GM18868 (cell line): ENCODE measurements around the gene PTPN20.

ENCODE experiments used
- ATAC-seq: cut with Tn5 transposase; IDR thresholded peaks from one replicate; pipeline ENCODE4 v1.9.1; 2021; ENCODE audit warnings: mild to moderate bottlenecking, moderate library complexity; ENCODE audit not compliant: unreplicated experiment

Gene PTPN20

DNA sequence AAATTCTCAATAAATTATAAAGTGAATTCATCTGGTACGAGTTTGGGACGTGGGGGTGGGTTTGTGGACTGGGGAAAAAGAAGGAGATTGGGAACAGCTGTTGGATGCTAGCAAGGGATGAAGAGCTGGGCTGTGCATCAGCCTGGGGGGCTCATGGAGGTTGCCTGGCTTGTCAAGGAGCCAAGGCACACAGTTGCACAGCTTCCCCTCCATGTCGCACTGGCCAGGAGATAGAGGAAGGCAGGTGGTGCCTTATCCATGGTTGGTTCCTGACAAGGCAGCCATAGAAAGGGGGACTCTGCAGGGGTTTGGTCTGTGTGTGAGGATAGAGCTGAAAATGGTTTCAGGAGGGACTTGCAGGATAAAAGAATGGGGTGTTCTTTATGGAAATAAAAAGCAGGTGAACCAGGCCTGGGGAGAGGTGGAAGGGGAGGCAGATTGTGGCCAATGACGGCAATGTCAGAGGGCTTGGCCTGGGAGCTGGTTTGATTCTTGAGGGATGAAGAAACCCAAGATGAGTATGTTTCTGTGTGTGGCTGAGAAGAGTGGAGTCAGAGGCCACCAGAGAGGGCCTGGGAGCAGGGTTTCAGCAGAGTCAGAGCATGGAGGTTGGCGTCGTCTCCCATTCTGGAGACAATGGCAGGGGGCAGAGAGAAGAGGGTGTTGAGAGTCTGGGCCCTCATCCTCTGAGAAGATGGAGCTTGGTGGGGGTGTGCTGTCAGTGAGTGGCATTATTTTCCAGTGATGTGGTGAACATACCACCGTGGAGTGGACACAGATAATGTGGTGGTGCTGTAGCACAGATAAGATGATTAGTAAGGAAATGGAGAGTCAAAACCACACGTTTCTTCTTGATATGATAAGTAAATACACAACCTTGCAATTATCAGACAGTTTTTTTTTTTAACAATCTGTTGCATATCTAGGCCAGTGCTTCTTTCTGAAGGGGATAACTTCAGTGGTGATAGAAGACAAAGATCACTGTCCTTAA is 108.2 kb downstream of the PTPN20 start:
- no peak for ATAC-seq

DNA sequence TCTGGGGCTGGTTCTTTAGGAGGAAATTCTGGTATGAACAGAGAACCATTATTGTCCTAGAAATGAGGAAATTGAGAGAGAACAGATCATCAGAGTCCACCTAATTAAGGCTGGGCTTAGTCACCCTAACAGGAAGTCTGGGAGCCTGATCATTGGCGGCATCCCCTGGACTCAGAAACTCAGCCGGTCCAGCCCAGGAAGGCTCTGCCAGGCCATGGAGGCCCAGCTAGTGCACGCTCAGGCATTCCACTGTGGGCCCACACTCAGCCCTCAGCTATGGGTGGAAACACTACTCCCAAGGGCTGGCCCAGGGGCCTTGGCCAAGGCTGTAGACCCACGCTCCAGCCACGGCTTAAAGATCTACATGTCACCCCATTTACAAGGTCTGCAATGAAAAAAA is 109.2 kb downstream of the PTPN20 start:
- ATAC-seq, result no peak

DNA sequence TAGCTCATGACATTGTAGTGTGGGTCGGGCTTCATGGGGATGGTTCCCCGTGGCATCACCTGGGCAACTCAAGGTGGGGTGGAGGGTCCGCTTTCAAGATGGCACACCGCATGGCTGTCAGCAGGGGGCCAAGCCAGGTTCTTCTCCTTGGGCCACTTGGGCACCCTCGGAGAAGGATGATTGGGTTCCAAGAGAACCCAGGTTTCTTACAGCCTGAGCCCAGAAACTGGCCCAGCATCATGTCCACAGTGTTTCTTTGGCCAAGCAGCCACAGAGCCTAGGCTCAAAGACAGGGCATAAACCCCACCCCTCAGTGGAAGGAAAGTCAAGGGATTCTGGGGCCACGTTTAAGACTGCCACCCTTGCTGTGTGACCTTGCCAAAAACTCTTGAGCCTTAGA is 110.6 kb downstream of the PTPN20 start:
- ATAC-seq, result no peak

DNA sequence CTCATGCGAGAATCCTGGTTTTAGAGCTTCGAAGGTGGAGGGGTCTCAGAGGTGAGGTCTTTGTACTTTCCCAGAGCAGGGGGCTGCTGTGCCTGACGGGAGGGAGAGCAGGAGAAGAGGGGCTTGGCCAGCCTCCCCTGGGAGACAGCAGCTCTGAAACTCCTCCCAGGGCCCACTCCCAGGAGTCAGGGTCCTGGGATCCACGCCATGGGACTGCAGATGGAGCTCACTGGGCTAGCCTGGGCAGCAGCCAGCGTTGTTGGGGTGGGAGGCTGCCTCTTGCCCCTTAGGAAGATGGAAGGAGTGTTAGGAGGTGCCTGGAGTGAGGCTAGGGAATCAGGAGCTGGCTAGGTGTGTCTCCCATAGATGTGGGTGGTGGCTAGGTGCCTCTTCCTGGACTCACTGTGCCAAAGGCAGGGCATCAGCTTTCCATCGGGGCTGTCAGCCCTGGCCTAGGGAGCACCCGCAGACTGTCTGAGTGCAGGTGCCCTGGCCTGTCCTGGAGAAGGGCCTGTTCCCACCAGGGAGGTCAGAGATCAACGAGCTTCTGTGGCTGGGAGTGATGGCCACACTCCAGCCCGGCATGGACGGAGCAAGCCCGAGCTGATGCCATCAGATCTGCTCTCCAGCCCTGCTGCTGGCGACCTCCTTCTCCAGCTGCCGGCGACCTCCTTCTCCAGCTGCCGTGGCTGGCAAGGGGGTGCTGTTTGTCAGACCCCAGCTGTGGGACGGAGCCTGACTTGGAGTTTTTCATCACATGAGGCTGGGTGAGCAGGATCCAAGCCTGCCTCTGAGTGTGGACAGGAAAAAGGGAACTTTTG is 111.3 kb downstream of the PTPN20 start:
- no peak for ATAC-seq

DNA sequence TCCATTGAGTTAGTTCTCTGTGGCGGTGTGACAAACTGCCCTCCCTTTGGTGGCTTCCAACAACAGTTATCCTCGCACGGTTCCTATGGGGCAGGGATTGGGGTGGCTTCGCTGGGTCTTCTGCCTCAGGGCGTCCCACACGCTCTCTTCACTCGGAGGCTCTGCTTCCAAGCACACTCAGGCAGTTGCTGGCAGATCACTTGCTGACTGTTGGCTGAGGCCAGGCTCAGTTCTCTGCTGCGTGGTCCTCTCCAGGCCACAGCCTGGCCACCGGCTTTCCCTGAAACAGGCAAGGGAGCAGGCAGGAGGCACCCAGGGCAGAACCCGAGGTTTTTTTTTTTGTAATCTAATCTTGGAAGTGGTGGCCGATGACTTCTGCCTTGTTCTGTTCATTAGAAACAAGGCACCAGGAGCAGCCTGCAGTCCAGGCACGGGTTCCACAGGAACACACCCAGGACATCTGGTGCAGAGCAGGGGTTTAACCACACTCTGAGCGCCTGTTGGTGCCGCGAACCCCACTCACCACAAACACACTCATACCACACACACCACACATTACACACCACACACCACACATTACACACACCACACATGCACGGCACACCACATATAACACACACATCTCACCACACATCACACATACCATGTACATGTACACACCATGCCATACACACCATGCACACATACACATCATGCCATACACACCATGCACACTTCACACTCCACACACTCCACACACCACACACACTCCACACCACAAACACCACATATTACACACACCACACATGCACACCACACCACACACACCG is 112.2 kb downstream of the PTPN20 start:
- no peak for ATAC-seq

DNA sequence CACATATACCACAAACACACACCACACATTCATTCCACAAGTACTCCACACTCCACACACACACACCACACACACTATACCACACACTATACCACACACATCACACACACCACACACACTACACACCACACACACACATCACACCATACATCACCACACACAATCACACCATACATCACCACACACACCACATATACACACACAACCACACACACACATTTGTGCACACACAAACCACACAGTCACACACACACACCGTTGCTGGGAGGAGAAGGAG is 112.8 kb downstream of the PTPN20 start:
- ATAC-seq, result no peak

DNA sequence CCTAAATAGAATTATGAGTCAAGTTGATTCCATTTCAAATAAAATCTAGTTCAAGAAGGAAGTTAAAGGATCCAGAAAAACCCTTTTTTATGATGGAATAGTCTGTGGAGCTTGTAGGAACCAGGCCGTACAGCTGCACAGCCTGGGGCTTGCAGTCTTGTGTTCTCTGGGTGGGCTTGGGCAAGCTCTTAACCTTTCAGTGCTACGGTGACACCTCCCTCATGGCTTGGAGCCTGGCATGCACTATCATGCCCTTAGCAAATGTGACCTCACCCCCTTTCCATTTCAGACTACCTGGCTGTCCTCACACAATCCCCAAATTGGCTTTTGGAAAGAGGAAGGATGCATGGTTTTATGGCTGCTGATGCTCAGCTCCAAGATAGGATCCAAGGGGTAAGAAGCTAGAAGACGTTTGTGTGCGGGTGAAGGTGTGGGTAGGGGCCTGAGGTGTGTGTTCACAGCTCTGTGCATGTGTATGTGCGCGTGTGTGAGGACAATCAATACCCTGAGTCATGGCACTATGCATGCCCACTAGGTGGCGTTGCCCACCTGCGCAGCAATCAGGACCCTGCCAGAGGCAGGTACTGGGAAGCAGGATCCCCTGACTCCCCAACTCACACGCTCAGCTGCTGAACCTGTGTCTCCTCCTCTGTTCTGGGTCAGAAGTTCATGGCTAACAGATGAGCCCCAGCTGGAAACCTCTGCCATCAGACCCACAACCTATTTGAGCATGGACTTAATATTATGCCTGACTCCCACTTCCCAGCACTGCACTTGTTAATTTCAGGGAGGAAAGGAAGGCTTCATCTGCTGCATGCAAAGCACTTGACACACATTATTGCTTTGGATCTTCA is 113.4 kb downstream of the PTPN20 start:
- ATAC-seq, result peak; percentile 84

DNA sequence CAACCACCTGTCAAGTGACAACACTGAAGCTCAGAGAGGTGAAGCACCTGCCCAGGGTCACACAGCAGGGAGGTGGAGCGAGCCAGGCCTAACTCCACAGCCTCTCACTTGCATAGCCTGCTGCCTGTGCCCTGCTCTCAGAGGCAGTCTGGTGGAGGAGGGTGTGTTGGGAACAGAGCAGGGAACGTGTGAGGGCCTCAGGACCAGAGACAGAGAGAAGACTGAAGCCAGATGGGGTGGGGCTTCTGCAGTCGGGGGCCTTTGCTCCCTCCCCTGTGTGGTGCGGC is 114.0 kb downstream of the PTPN20 start:
- ATAC-seq, result no peak

DNA sequence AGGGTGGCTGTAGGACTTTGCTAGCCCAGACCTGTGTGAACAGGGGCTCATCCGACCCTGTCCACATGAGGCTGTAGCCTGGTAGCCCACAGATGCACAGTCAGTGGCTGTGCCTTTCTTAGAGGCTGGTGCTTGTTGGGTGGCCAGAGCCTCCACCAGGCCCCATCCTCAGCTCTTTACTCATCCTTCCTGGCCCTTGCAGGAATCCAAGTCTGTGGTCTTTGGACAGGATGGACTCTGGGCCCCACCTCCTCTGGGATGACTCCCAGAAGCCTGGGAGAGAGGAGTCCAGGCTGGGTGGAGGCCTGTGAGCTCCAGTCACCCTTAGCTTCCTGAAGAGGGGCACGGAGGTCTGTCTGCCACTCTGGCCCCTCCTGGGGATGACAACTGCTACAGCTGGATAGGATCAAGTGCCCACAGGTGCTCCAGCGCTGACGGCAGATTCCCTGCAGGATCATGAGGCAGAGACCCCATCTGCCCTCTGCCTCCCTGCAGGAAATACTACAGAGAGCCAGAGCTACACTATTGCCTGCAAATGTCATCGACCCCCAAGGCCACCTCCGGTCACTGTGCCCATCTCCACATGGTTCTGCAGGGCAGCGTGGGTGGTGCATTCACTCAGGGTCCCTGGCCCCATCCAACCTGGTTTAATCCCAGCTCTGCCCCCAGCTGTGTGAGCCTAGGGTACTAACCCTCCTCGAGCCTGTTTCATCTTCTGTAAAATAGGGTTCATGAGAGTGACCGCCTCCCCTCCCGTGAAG is 114.5 kb downstream of the PTPN20 start:
- no peak for ATAC-seq

DNA sequence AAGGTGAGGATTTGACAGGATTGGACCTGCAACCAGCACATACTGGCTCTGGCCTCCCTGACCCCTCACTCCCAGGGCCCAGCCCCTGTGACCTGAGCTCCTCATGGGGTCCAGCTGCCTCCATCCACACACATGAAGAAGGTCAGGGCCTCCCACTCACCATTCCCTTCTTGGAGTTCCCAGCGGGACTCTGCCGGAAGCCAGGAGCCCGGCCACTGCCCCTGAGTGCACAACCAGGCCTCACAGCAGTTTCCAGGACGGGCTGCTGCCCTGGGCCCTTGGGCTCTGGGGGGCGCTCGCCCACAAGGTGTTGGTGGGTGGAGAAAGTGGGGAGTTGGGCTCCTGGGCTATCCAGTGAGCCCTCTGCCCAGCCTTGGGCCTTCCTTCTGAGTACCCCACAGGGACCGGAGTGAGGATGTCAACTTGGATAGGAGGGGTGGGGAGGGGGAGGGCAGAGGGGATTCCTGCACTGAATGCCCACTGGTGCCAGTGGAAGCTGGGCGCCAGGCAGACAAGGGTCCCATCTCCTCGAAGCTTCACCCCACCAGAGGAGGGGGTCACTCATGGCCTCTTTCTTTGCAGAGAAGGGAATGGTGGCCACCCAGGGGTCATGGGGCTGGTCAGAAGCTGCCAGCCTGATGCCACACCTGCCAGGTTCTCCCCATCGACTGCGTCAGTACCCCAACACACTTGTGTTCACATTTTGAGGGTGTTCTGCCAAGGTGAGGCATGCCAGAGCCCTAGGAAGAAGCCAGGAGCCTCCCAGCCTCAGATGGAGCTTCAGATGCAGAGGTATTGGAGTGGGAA is 115.3 kb downstream of the PTPN20 start:
- no peak for ATAC-seq

DNA sequence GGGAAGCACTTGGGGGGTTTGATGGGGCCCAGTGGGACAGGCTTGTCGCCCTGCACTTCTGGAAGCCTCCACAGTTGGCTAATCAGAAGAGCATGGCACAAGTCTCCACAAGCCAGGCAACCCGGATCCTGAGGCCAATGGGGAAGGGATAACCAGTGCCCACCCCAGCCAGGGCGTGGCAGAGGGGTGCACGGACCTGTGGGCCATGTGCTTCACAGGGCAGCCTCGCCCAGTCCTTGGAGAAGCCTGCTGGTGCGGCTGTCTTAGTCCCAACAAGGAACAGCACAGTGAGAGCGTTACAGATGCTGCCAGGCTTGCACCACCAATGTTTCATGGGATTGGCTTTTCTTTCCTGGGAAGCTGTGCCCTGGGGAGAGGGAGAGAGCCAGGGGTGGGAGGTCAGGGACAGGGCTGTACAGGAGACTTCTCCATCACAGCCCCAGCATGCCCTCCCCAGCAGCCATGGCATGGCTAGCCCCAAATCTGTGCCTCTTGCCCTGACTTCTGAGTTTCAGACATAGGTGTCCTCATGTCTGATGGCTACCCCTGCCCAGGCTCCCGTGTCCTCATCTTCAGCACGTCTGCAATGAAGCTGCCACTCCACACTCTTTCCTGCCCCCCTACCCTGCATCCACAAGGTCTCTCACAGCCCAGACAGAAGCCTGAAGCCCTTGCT is 116.0 kb downstream of the PTPN20 start:
- no peak for ATAC-seq

DNA sequence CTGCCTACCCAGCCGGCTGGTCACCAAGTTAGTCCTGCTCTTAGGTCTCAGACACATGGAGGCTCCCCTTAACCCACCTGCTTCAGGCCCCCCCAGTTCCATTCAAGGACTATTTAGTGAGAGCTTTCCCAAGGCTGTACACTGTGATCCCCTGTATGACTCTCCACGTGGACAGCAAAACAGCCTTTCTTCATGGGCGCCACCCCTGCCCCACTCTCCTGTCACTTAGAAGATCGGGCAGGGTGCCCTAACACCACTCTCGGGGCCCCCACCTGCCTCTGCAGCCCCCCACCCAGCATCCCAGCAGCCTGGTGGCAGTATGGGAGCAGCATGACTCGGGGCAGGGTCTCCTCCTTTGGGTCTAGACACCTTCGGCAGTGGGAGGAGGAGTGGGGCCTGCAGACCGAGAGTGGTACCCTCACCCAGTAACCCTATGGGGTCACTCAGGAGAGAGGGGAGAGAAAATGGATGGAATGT is 116.6 kb downstream of the PTPN20 start:
- ATAC-seq, result no peak

DNA sequence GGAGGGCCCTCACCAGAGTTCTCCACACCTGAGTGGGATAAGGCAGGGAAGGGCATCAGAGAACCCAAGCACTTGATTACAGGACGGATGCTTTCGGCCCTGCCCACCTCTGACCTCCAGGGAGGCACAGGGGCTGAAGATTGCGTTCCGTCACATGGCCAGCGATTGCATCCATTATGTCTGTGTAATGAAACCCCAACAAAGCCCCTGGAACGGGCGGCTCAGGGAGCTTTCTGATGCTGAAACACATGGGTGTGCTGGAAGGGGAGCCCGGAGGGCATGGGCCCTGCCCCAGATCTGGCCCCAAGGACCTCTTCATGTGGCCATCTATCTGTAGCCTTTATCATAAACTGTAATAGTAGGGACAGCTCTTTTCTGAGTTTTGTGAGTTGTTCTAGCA is 117.2 kb downstream of the PTPN20 start:
- no peak for ATAC-seq

DNA sequence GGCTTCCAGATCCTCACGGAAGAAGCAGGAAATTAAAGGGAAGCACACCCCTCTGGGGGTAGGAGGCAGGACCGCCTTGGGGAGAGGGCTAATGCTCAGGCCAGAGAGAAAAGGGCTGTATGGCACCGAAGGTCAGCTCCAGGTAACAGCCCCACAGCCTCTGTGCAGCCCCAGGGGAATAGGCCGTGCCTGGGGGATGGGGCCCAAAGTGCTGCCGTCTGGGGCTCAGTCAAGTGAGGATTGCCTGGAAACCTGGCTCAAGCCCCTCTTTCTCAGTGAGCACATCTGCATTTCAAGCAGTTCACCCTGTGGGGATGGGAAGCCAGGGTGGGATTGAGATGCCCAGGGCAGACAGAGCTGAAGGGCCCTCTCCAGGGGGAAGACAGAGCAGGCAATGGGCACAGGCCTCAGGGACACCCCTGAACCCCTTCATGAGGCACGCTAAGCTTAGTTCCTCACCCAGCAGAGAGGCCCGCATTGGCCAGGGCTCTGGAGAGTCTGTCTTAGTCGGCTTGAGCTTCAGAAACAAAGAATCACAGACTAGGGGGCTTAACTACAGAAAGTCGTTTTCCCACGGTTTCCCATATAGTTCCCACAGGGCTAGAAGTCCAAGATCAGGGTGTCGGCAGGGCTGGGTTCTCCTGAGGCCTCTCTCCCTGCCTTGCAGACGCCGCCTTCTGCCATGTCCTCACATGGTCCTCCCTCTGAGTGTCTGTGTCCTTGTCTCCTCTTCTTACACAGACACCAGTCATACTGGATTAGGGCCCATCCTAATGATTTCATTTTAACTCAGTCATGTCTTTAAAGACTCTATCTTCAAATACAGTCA is 118.2 kb downstream of the PTPN20 start:
- ATAC-seq, result no peak

DNA sequence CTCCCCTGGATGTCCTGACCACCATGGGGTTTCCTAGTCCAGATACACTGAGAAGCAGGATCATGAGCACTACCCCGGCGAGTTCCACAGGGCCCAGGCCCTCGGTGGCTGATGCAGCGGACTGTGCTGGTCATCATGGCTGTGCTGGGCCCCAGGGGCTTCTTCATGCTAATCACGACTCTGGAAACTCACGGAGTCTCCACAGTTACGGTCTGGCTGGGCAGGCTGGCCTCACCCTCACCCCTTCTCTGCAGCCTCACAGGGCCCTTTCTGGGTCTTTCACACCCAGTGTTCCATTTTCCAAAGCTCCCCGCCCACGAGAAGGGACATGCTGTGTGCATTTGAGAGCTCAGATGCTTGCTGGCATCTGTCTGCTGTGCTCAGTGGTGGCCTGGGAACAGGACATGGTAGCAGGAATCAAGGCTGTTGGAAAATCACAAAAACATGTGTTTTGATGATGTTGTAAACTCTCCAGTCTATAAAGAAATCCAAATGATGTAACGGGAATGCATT is 119.0 kb downstream of the PTPN20 start:
- no peak for ATAC-seq

DNA sequence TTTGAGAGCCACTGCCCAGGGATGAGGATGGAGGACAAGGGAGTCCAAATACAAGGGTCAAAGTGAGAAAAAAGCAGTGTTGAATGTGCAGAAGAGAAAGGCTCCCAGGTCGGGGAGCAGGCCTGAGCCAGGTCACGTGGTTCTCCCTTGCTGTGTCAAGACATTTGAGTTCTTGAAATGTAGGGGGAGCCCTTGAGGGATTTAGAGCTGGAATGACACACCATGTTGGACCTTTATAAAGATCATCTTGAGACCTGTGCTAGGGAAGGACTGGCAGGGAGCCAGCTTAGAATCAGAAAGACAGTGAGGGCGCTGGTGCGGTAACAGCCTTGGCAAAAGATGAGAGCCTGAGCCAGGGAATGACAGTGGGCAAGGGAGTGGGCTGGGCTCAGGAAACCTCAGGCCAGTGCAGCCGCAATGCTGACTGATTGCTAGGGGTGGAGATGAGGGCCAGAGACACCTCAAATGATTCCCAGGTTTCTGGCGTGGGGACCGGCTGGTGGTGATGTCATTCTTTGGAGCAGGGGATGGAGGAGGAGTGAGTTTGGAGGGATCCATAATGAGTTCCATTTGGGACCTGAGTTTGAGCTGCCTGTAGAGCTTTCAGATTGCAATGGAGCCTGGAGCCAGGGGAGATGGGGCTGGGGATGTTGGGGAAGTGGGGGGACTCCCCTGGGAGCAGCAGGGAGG is 120.1 kb downstream of the PTPN20 start:
- no peak for ATAC-seq
